NCI-H226 (cell line): ENCODE data around the gene RWDD2A.

Experiments
- DNase-seq: peaks from one replicate; pipeline ENCODE4 v3.0.0-alpha.2; 2015

RWDD2A gene

DNA sequence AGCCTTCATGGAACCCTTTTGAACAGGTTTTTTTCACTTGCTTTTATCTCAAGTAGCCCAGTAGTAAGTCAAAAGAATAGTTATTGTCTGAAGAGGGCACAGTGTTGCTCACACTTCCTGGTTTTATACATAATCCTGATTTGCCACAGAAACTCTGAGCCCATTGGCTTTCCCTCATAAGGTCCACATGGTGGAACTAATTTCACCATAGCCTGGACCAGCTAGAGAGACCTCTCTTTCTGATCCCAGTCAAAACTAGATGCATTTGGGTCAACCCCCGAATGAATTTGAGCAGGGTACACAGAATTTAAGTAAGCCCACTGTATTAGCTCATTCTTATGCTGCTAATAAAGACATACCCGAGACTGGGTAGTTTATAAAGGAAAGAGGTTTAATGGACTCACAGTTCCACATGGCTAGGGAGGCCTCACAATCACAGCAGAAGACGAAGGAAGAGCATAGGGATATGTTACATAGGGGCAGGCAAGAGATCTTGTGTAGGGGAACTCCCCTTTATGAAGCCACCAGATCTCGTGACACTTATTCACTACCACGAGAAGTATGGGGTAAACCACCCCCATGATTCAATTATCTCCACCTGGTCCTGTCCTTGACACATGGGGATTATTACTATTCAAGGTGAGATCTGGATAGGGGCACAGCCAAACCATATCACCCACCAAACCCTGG lies 6.2 kb downstream of the RWDD2A start:
- no peak for DNase-seq

DNA sequence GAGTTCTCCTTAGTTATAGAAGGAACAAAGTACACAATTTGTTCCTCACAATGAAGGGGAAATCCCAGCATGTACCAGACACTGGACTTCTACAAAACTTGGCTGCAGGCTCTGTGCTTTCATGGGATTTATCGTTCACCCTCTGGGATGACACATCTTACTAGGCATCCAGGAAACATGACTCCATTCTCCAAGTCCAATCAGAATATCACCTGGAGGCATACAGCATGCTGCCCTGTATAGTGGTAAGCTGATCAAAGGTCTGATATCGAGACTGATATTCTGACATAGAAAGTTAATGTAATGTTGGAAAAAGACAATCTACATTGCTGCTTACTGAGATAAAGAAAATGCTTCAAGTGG lies 6.7 kb downstream of the RWDD2A start:
- peak; percentile 90 for DNase-seq

GRCh38 chr6:83202031-83202430 lies 8.9 kb downstream of the RWDD2A start:
- no peak for DNase-seq

DNA sequence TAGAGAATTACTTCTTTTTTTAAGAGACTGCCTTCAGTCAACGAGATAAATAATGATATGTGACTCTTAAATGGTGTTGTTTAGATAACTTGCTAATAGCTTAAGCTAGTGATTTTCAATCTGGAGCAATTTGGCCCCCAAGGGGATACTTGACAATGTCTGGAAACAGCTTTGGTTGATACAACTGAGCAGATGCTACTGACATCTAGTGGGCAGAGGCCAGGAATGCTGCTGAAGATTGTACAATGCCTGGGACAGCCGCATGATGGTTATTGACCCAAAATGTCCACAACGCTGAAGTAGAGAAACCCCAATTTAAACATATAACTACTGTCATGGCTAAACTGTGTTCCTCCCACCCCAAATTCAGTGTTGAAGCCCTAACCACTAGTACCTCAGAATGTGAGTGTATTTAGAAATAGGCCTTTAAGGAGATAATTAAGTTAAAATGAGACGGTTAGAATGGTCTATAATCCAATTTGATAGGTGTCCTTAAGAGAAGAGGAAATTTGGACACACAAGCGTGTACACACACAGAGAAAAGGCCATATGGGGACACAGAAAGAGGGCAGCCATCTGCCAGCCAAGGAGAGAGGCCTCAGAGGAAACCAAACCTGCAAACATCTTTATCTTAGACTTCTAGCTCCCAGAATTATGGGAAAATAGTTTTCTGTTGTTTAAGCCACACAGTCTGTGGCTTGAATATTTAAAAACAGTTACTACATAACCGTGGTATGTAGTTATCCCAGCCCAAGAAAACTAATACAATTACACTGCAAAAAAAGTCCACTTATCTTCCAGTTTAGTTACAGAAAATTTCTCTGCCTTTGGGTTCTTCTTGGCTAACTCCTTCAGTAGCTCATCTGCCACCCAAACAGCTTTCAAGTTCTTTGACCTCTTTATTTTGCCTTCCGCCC lies 22.2 kb downstream of the RWDD2A start:
- peak; percentile 47 for DNase-seq

- peak; percentile 46 for DNase-seq
Measured at GRCh38 chr6:83216806-83217205, 23.6 kb downstream of the RWDD2A start.

DNA sequence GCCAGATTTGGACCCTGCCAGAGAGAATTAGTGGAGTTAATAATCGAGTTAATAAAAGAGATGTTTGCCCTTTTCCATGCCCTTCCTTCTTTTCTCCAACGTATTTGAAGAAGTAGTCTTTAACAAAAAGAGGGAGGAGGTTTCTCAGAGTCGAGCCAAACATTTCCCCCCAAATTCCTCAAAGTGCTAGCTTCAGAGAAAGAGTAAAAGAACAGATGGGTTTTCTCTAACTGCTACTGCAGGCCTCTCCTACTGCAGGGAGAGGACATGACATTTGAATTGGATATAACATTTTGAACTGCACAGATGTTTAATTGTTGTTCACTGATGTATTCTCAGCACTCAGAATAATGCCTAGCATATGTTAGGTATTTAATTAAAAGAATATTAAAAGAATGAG lies 25.5 kb downstream of the RWDD2A start:
- DNase-seq: no peak

- DNase-seq: no peak
Measured at GRCh38 chr6:83220121-83220520, 27.0 kb downstream of the RWDD2A start.

DNA sequence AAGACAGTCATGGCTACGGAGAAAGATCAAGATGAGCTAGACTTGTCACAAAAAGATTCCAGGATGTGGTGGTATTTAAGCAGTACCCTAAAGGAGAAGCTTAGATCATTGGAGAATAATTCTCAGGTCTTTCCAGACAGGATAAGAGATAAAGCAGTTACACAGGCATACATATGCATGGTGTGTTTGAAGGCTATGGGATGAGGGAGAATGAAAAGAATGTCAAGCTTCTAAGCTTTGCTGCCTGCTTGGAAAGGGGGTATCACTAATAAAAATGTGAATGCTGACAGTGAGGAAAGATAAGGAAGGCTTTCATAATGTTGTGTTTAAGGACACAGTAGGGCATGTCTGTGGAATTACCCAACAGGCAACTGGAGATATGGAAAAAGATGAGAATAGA lies 28.1 kb downstream of the RWDD2A start:
- peak; percentile 87 for DNase-seq

GRCh38 chr6:83221889-83222479 lies 28.8 kb downstream of the RWDD2A start:
- DNase-seq: peak; percentile 40

DNA sequence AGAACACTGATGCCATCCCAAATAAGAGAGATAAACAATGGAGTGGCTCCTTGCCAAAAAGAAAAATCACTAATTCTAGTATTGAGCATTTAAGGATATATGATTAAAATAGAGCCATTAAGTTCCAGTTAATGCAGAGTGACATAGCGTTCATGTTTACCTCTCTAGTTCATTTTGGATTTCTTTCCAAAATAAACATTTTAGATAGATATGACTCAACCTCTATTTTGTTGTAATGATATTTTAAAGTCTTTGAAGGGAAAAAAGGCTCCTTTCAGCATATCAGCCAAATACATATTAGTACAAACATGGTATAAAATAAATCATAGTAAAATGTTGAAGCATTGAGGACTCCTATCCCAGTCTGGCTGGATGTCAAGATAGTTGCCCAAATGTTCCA lies 33.4 kb downstream of the RWDD2A start:
- DNase-seq: no peak

DNA sequence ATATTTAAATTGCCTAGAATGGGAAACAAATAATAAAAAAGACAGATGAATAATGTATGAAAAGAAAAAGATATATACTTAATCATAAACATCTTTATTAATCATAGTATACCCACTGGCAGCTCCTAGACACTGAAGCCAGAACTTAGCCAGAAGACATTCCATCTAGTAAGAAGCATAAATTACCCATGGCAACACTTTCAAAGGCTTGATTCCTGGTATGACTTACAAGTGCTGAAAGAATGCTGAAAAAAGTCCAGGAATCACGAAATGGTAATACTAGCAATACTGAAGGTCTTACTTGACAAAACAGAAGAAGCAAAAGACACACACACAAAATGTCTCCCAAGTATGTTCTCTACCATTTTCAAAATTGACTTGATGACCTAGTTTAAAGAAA lies 38.0 kb downstream of the RWDD2A start:
- peak; percentile 17 for DNase-seq

DNA sequence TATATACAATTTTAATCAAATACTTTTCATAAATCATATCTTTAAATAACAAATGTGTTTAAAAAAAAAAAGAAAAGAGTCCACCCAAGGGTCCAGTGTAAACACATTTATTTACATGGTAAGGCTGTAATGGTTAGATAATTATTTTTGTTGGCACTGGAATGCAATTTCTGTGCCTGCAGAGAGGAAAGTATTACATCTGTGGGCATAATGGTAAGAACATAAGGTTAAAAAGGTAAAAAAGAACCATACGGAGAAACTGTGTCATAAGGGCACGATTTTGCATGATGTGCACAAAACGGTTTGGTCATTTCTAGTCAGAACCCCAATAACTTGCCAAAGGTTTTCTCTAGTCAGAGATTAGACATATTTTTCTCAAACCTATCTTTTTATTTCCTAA lies 54.3 kb downstream of the RWDD2A start:
- DNase-seq: no peak
